Measurements from ENCODE around the gene PRELID3B. TPM values are rescaled to one million over a fixed set of nuclear protein-coding genes. Genes with fewer than 3 reads are reported as not detected.

Gene PRELID3B
- total RNA-seq, 1 experiment from 2014 or later = 129 TPM

DNA sequence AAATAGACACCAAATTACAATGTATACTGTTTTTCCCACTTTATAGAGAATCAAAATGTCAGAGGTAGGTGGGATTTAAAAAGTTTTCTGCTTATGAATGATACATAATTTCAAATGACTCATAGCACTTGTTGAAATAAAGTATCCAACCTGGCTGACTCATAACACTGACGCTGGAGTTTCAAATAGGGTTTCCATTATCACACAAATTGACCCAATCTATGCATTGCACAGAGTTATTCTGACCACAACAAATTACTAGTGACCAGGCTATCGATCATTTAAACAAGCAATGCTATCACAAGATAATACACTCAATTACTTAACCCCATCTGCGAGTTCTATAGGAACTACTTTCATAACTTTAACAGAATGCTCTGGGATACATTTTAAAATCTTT, 31.9 kb upstream of the PRELID3B start:
- H3K27ac ChIP-seq (ENCODE audit: low read depth, low read length) = no peak overlapping the region
- POLR2A ChIA-PET = no interaction called here
- peak overlapping the region; percentile 46 for H2AFZ ChIP-seq (ENCODE audit: low read depth, low read length, poor library complexity, severe bottlenecking)
- H3K4me1 ChIP-seq (ENCODE audit: control insufficient read depth in 1 of 2, insufficient read depth in 2 of 2, low read length in 2 of 2) = peaks cover 0 to 8% of the 10 kb centered on the region in 2 experiments; a peak in 1 of 4 replicates
- H3K9me2 ChIP-seq (ENCODE audit: insufficient read depth) = no peaks in the 10 kb centered on the region
- H4K20me1 ChIP-seq (ENCODE audit: insufficient read depth) = no peaks in the 10 kb centered on the region
- RAD21 ChIA-PET (ENCODE audit: low non-redundant PET in 1 of 2, low total read pairs in 2 of 2, uncharacterized antibody in 2 of 2, unreplicated experiment in 2 of 2) = no interaction called here
- H3K9me3 ChIP-seq (ENCODE audit: control insufficient read depth in 1 of 2, insufficient read depth in 1 of 2, low read depth in 1 of 2, low read length in 2 of 2) = no peaks in the 10 kb centered on the region
- H3K4me3 ChIP-seq (replicated peaks in 1 of 2; ENCODE audit: low read depth in 1 of 2, low read length in 2 of 2) = no peak overlapping the region
- BruUV-seq (replicated peaks) = no TSS peak
- no peaks in the 10 kb centered on the region for H3K79me2 ChIP-seq (ENCODE audit: insufficient read depth, low read length)
- no peaks in the 10 kb centered on the region for H3K36me3 ChIP-seq (ENCODE audit: control insufficient read depth in 1 of 2, insufficient read depth in 2 of 2, low read length in 2 of 2)
- peaks cover 50% of the 10 kb centered on the region for H3K27me3 ChIP-seq (ENCODE audit: insufficient read depth, low read length)
- no peak for ATAC-seq
- TF ChIP-seq FOSL1 (IDR thresholded peaks at IDR 0.05; ENCODE audit: low read depth) = peak; percentile 42
- TF ChIP-seq, protein P1, sequence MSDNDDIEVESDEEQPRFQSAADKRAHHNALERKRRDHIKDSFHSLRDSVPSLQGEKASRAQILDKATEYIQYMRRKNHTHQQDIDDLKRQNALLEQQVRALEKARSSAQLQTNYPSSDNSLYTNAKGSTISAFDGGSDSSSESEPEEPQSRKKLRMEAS (IDR thresholded peaks at IDR 0.05) = no peak
- CTCF ChIA-PET = interaction anchor here (1.3 kb wide), 1 partner anchor 13 kb away, joined by 5 read pairs; no protein-coding TSS in a partner anchor
- no peak overlapping the region for H3K9ac ChIP-seq (ENCODE audit: low read length)
- intact Hi-C loops (cut with micrococcal nuclease) = no loop called here
- peak overlapping the region; percentile 25; the same call in 1 of the 2 replicates for H3K4me2 ChIP-seq (ENCODE audit: low read length)
- no peak for DNase-seq (ENCODE audit: low read depth, low spot score)

DNA sequence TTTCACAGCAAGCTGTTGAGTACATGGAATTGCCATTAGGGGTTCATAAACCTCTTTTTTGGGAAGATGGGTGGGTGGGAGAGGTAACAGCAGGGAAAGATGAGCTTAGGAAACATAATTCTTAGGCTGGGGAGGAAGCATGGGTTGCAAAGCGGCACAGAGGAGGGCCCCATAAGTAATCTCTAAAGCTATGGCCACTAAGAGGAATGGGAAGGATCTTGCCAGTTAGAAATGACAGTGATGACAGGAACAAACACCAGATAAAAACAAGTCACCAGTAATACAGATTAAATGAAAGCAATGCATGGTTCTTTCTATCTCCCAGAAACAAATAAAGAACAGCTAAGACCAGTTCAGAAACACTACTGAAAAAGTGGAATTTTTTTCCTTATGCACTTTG, 31.0 kb upstream of the PRELID3B start:
- TF ChIP-seq, protein P2, sequence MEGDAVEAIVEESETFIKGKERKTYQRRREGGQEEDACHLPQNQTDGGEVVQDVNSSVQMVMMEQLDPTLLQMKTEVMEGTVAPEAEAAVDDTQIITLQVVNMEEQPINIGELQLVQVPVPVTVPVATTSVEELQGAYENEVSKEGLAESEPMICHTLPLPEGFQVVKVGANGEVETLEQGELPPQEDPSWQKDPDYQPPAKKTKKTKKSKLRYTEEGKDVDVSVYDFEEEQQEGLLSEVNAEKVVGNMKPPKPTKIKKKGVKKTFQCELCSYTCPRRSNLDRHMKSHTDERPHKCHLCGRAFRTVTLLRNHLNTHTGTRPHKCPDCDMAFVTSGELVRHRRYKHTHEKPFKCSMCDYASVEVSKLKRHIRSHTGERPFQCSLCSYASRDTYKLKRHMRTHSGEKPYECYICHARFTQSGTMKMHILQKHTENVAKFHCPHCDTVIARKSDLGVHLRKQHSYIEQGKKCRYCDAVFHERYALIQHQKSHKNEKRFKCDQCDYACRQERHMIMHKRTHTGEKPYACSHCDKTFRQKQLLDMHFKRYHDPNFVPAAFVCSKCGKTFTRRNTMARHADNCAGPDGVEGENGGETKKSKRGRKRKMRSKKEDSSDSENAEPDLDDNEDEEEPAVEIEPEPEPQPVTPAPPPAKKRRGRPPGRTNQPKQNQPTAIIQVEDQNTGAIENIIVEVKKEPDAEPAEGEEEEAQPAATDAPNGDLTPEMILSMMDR (IDR thresholded peaks at IDR 0.05 in 2 of 3, conservative IDR thresholded peaks at IDR 0.05 in 1 of 3; ENCODE audit: borderline replicate concordance in 1 of 3, insufficient read depth in 1 of 3, low read depth in 2 of 3, low read length in 2 of 3) = no peak
- TF ChIP-seq, protein P3, sequence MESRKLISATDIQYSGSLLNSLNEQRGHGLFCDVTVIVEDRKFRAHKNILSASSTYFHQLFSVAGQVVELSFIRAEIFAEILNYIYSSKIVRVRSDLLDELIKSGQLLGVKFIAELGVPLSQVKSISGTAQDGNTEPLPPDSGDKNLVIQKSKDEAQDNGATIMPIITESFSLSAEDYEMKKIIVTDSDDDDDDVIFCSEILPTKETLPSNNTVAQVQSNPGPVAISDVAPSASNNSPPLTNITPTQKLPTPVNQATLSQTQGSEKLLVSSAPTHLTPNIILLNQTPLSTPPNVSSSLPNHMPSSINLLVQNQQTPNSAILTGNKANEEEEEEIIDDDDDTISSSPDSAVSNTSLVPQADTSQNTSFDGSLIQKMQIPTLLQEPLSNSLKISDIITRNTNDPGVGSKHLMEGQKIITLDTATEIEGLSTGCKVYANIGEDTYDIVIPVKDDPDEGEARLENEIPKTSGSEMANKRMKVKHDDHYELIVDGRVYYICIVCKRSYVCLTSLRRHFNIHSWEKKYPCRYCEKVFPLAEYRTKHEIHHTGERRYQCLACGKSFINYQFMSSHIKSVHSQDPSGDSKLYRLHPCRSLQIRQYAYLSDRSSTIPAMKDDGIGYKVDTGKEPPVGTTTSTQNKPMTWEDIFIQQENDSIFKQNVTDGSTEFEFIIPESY (IDR thresholded peaks at IDR 0.05; ENCODE audit: extremely low read depth, insufficient replicate concordance, low read length) = no peak
- TF ChIP-seq POLR2A (IDR thresholded peaks at IDR 0.05; ENCODE audit: borderline replicate concordance, extremely low read depth, insufficient read depth, insufficient read length) (no peak), EGR1 (IDR thresholded peaks at IDR 0.05; ENCODE audit: low read depth) (no peak), ELF1 (IDR thresholded peaks at IDR 0.05; ENCODE audit: borderline replicate concordance, low read depth) (no peak), POLR2AphosphoS5 (IDR thresholded peaks at IDR 0.05; ENCODE audit: low read depth, low read length) (no peak), RAD21 (IDR thresholded peaks at IDR 0.05; ENCODE audit: low read depth) (no peak), FOSL1 (IDR thresholded peaks at IDR 0.05; ENCODE audit: low read depth) (no peak), JUND (IDR thresholded peaks at IDR 0.05) (no peak)
- TF ChIP-seq, protein P4, sequence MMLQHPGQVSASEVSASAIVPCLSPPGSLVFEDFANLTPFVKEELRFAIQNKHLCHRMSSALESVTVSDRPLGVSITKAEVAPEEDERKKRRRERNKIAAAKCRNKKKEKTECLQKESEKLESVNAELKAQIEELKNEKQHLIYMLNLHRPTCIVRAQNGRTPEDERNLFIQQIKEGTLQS (IDR thresholded peaks at IDR 0.05) = no peak
- intact Hi-C loops (cut with micrococcal nuclease) = no loop called here
- no peak overlapping the region for H3K9ac ChIP-seq (ENCODE audit: low read length)
- no peaks in the 10 kb centered on the region for H4K20me1 ChIP-seq (ENCODE audit: insufficient read depth)
- no peak overlapping the region for H2AFZ ChIP-seq (ENCODE audit: low read depth, low read length, poor library complexity, severe bottlenecking)
- H3K79me2 ChIP-seq (ENCODE audit: insufficient read depth, low read length) = no peaks in the 10 kb centered on the region
- H3K4me1 ChIP-seq (ENCODE audit: control insufficient read depth in 1 of 2, insufficient read depth in 2 of 2, low read length in 2 of 2) = peaks cover 0 to 8% of the 10 kb centered on the region in 2 experiments; a peak in 1 of 4 replicates
- no TSS peak for BruUV-seq (replicated peaks)
- no peak overlapping the region for H3K4me2 ChIP-seq (ENCODE audit: low read length)
- H3K36me3 ChIP-seq (ENCODE audit: control insufficient read depth in 1 of 2, insufficient read depth in 2 of 2, low read length in 2 of 2) = no peaks in the 10 kb centered on the region
- no peaks in the 10 kb centered on the region for H3K9me3 ChIP-seq (ENCODE audit: control insufficient read depth in 1 of 2, insufficient read depth in 1 of 2, low read depth in 1 of 2, low read length in 2 of 2)
- H3K27me3 ChIP-seq (ENCODE audit: insufficient read depth, low read length) = peaks cover 50% of the 10 kb centered on the region
- H3K9me2 ChIP-seq (ENCODE audit: insufficient read depth) = no peaks in the 10 kb centered on the region
- DNase-seq (ENCODE audit: low read depth, low spot score) (no peak), ATAC-seq (no peak)
- POLR2A ChIA-PET = no interaction called here
- H3K27ac ChIP-seq (ENCODE audit: low read depth, low read length) = no peak overlapping the region
- CTCF ChIA-PET = interaction anchor here (1.5 kb wide), 1 partner anchor 9 kb away, joined by 3 read pairs; no protein-coding TSS in a partner anchor
- RAD21 ChIA-PET (ENCODE audit: low non-redundant PET in 1 of 2, low total read pairs in 2 of 2, uncharacterized antibody in 2 of 2, unreplicated experiment in 2 of 2) = no interaction called here
- no peak overlapping the region for H3K4me3 ChIP-seq (replicated peaks in 1 of 2; ENCODE audit: low read depth in 1 of 2, low read length in 2 of 2)
